GM21528 (cell line): ENCODE data around the gene PHF3.

Experiments used
- ATAC-seq: cut with Tn5 transposase; IDR thresholded peaks from one replicate; pipeline ENCODE4 v1.9.1; 2021; ENCODE audit warnings: mild to moderate bottlenecking, moderate library complexity; ENCODE audit not compliant: unreplicated experiment, low FRiP score

The PHF3 gene

GRCh38 chr6:63640062-63640461 lies 4.5 kb downstream of the PHF3 start:
- ATAC-seq: no peak

- ATAC-seq: no peak
Measured at GRCh38 chr6:63643862-63644261, 8.3 kb downstream of the PHF3 start.

- ATAC-seq: no peak
Measured at GRCh38 chr6:63644668-63645326, 9.2 kb downstream of the PHF3 start.

- ATAC-seq: no peak
Measured at GRCh38 chr6:63649269-63649668, 13.7 kb downstream of the PHF3 start.

GRCh38 chr6:63649847-63650265 lies 14.3 kb downstream of the PHF3 start:
- no peak for ATAC-seq

GRCh38 chr6:63652980-63653379 lies 17.4 kb downstream of the PHF3 start:
- no peak for ATAC-seq

GRCh38 chr6:63660757-63661156 lies 25.2 kb downstream of the PHF3 start:
- ATAC-seq: no peak

- no peak for ATAC-seq
Measured at GRCh38 chr6:63661769-63662168, 26.2 kb downstream of the PHF3 start.

GRCh38 chr6:63663147-63663955 lies 27.7 kb downstream of the PHF3 start:
- no peak for ATAC-seq

GRCh38 chr6:63663956-63664281 lies 28.3 kb downstream of the PHF3 start:
- no peak for ATAC-seq

- ATAC-seq: no peak
Measured at GRCh38 chr6:63671098-63671754, 35.6 kb downstream of the PHF3 start.

GRCh38 chr6:63672582-63673129 lies 37.1 kb downstream of the PHF3 start:
- no peak for ATAC-seq

- no peak for ATAC-seq
Measured at GRCh38 chr6:63673692-63674091, 38.1 kb downstream of the PHF3 start.

- ATAC-seq: no peak
Measured at GRCh38 chr6:63674635-63675034, 39.0 kb downstream of the PHF3 start.

- no peak for ATAC-seq
Measured at GRCh38 chr6:63675138-63675537, 39.5 kb downstream of the PHF3 start.

GRCh38 chr6:63676412-63677114 lies 41.0 kb downstream of the PHF3 start:
- no peak for ATAC-seq

- ATAC-seq: no peak
Measured at GRCh38 chr6:63677282-63677681, 41.7 kb downstream of the PHF3 start.

GRCh38 chr6:63683071-63683603 lies 47.5 kb downstream of the PHF3 start:
- no peak for ATAC-seq

- ATAC-seq: peak; percentile 92
Measured at GRCh38 chr6:63685446-63686379, 50.1 kb downstream of the PHF3 start.
